Peyer's patch (tissue), 4 donors: ENCODE data around the gene IPO11.

Experiments used
- CTCF ChIP-seq, 6 experiments: fragments of 450-650 bp in 4 of 6; fragments of 200-600 bp in 2 of 6; sonication (generic) in 1 of 6; IDR thresholded peaks; one replicate each; pipeline ENCODE4 v1.5.1; 2017 to 2019; ENCODE audit warnings: antibody characterized with exemption in 6 of 6, mild to moderate bottlenecking in 3 of 6, moderate library complexity in 1 of 6
- POLR2A ChIP-seq, 2 donors: fragments of 450-650 bp; IDR thresholded peaks; one replicate each; pipeline ENCODE4 v1.5.1; 2017; ENCODE audit warnings: antibody characterized with exemption in 2 of 2, mild to moderate bottlenecking in 2 of 2, moderate library complexity in 2 of 2

- no peak for TF ChIP-seq POLR2A (IDR thresholded peaks at IDR 0.05)
- no peak for TF ChIP-seq CTCF (IDR thresholded peaks at IDR 0.05)
These were observed 26.7 kb upstream of the IPO11 start for GRCh38 chr5:62385816-62386400.
